T-helper 2 cell treated with Interferon-gamma antibody and Interleukin-4, amounts not matched to agents 100 ng/mL and 5 ng/mL, for 36 hours (primary cell): ENCODE results near the gene U2AF2. TPM values are rescaled to one million over a fixed set of nuclear protein-coding genes. Genes with fewer than 3 reads are reported as not detected.

Experiments used
- intact Hi-C: fragments of 100-400 bp; cut with micrococcal nuclease; formaldehyde crosslinking; loops from one replicate; pipeline ENCODE4 v1.15.1; 2023
- total RNA-seq: library from RNA; stranded (reverse); gene quantifications from 2 replicates; pipeline ENCODE4 v1.2.3, GENCODE V29; 2022

U2AF2 gene
- total RNA-seq, 1 donor from 2014 or later: 303 TPM

DNA sequence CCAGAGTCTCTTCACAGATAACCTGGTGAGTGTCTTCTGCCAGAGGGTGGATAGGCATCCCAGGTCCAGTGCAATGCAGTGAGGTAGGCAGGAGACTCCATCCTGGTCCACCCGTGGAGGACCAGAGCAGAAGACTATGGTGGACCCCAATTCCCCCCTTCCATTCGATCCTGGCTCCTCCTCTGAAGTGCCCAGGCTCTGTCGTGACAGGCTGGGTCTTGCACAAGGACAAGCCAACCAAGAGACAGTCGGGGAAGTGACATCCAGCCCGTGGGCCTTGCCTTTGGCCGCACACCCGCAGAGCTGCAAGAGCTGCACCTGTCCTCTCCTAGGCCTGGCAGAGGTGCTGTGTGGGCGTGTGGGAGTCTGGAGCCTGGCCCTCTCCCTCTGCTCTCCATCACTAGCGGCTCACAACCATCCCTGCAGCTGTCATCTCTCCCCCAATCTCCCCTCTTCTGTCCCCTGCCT, 33.6 kb upstream of the U2AF2 start:
- intact Hi-C loops: no loop called here

GRCh38 chr19:55621673-55622231, 33.1 kb upstream of the U2AF2 start:
- intact Hi-C loops: no loop called here

DNA sequence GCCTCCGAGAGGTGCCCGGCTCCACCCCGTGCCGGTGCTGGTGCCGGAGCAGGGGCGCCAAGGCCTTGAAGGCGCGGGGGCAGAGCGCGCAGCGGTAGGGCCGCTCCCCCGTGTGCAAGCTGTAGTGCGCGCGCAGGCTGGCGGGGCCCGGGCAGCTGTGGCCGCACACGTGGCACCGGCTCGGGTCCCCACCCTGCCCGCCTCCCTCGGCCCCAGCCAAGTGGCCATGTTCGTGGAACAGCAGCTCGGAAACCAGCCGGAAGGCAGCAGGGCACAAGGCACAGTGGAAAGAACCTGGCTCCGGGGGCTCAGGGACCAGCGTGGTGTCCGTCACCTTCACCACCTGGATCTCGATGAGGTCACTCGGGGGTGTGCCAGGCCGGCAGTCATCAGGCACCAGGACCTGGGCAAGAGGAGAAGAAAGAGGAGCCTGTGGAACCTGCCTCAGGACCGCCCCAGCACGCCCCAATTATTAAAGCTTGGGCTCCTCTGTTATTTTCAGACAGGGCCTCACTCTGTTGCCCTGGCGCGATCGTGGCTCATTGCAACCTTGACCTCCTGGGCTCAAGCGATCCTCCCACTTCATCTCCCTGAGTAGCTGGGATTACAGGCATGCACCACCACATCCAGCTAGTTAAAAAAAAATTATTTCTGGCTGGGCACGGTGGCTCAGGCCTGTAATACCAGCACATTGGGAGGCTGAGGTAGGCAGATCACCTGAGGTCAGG, 32.4 kb upstream of the U2AF2 start:
- intact Hi-C loops: no loop called here

DNA sequence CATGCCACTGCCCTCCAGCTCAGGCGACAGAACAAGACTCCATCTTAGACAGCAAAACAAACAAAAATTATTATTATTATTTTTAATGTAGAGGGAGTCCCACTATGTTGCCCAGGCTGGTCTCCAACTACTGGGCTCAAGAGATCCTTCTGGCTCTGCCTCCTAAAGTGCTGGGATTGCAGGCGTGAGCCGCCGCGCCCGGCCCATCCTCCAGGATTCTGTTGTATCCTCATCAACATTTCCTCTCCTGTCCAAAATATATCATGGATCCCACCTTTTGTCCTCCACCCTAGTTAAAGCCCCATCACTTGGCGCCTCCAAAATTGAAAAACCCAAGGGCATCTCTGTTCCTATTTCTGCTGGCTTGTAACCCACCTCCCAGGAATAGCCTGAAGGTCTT, 31.7 kb upstream of the U2AF2 start:
- intact Hi-C loops: no loop called here

DNA sequence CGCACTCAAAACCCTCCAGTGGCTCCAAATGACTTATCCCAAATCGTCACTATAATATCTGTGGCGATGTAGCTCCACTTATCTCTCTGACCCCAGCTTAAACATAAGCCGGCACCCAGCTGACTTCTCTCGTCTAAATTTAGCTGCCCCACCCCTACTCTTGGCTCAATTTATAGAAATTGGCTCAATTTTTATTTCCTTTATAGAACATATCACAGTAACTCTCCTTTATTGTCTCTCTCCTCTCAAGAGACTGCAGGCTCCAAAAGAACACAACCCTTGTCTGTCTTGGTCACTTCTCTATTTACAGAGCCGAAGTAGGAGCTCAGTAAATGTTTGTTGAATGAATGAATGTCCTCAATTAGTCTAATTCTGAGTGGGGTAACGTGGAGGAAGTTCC, 31.3 kb upstream of the U2AF2 start:
- intact Hi-C loops: no loop called here

GRCh38 chr19:55624109-55625003, 30.5 kb upstream of the U2AF2 start, which contains the start of gene ZNF784:
TSS of gene ZNF784 (minus strand) at chr19:55624566. CDS start at chr19:55624561, 5 bp downstream.
- intact Hi-C loops: loop anchor here (1.0 kb wide), 4 partner anchors 19 to 163 kb away; partner anchors contain the start of genes FIZ1, ISOC2, ZNF579 and ZNF865

DNA sequence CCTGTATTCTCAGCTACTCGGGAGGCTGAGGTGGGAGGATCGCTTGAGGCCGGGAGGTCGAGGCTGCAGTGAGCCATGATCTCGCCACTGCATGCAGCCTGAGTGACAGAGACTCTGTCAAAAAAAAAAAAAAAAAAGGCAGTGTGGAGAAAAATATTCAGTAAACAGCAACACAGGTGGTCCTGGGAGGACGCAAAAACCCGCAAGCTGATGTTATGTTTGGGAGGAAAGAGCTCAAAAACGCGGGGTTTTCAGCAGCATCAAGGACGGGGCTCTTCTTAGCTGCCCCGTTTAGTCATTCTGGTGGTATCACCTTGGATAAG, 29.9 kb upstream of the U2AF2 start:
- intact Hi-C loops: no loop called here

DNA sequence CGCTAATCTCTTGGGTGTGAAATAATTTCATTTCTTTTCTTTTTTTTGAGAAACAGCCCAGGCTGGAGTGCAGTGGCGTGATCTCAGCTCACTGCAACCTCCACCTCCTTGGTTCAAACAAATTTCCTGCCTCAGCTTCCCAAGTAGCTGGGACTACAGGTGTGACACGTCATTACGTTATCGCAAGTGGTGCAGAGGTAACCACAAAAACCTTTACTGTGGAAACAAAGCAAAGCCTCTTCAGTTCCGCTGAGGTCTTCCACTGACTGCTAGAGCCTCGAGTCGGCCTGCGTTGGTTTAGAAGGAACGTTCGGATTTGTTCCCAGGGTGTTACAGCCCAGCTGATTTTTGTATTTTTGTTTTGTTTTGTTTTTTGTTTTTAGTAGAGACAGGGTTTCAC, 28.5 kb upstream of the U2AF2 start:
- intact Hi-C loops: no loop called here

DNA sequence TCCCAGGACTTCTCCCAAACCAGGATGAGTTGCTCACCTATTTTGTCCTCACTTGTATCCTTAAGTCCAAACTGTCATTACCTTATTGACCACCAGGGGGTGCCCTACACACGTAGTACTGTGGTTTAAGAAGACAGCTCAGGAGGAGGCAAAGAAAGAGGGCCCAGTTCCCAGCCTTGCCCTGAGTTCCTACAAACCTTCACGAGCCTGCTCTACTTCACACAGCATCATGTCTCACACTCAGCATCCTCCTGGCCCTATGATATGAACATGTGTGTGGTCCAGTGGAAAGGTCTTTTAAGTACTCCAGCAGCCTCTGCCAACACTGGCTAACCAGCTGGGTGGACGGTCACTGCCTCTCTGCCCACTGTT, 22.4 kb upstream of the U2AF2 start:
- intact Hi-C loops: loop anchor here (1.0 to 10.0 kb wide), 3 partner anchors 22 to 248 kb away; partner anchors contain the start of genes RPL28 and TMEM238

DNA sequence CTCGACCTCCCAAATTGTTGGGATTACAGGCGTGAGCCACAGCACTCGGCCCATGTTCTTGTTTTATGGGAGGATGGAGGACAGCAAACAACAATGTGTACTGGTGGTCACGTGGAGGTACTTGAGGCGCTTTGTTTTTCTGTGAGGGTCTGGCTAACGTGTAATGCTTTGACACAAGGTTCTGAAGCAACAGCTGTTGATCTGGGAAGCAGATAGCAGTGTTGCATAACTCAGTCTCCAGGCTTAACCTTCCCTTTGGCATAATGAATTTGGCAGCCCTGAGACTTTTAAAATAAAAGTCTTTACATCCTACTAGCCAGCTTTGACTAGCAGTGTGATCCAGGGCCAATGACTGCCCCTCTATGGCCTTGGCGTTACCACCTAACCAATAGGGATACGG, 21.0 kb upstream of the U2AF2 start:
- intact Hi-C loops: loop anchor here (2.0 to 10.0 kb wide), 3 partner anchors 41 to 249 kb away; partner anchors contain the start of genes EPN1, RPL28 and TMEM238

- intact Hi-C loops: loop anchor here (1.0 to 10.0 kb wide), 3 partner anchors 8 to 251 kb away; partner anchors contain the start of genes EPN1, RPL28, TMEM238 and ZNF581
Measured at GRCh38 chr19:55635334-55635717, 19.5 kb upstream of the U2AF2 start.

DNA sequence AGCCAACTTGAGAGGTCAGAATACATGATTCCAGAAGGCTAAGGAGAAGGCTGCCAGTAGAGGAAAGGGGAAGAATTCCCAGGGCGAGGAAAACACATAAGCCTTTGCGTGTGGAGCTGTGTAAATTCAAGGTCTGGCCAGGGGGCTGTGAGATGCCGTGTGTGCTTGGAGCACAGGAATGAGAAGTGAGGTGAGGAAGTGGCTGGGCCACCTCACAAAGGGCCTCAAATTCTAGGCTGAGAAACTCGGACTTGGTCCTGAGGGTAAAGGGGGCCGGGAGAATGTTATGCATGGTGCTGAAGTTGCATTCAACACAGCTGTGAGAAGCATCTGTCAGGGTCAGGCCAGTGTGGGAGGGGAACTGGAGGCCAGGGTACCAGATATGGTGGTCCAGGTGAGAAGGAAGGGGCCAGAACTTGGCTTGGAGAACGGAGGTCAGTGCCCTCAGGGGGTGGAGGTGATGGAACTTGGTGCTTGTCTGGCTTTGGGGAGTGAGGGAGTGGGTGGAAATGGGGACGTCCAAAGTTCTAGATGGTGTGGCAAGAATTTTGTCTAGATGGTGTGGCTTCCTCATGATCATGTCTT, 18.9 kb upstream of the U2AF2 start:
- intact Hi-C loops: loop anchor here (1.0 to 10.0 kb wide), 3 partner anchors 7 to 251 kb away; partner anchors contain the start of genes EPN1, RPL28, TMEM238 and ZNF581

DNA sequence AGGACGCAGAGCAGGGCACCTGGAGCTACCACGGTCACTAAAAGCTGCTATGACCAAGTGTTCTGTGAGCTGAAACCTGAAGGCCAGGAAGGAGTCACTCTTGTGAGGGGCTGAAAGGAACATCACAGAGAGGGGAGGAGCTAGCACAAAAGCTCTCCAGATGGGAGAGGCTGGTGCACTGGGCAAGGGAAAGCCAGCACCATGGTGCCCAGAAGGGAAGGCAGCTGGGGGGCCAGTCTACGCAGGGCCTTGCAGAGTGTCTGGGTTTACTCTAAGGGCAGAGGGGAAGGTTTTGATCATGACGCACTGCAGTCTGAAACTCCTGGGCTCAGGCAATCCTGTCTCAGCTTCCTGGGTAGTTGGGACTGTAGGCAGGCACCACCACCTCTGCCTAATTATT, 18.1 kb upstream of the U2AF2 start:
- intact Hi-C loops: loop anchor here (10.0 kb wide), 1 partner anchor 252 kb away; the partner anchor contains the start of genes RPL28 and TMEM238

DNA sequence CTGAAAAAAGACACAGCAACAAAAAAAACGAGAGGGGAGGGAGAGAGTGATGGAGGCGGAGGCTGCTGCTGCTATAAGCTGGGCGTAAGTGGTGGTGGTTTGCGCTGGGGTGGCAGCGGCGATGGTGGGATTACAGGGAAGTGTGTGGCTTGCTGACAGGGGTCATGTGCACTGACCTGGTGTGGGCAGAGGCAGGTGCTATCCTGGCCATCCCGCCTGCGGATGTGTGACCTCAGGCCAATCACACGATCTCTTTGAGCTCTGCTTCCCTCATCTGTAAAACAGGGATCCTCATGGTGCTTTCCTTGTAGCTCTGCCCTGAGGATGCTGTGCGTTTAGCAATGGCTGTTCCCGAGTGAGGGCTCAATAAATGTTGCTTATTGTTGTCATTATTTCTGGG, 17.3 kb upstream of the U2AF2 start:
- intact Hi-C loops: loop anchor here (10.0 kb wide), 1 partner anchor 253 kb away; the partner anchor contains the start of genes RPL28 and TMEM238

DNA sequence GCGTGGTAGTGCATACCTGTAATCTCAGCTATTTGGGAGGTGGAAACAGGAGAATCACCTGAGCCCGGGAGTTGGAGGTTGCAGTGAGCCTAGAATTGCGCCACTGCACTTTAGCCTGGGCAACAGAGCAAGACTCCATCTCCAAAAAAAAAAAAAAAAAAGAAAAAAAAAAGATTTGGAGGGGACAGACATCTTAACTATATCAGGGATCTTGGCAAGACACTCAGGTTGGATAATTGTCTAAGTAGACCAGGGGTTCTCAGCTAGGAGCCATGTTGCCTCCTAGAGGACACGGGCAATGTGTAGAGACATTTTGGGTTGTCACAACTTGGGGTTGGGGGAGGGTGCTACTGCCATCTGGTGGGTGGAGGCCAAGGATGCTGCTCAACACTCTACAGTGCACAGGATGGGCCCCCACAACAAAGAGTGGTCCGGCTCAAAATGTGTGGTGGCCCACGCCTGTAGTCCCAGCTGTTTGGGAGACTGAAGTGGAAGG, 15.9 kb upstream of the U2AF2 start:
- intact Hi-C loops: loop anchor here (10.0 kb wide), 1 partner anchor 254 kb away; the partner anchor contains the start of genes RPL28 and TMEM238

- intact Hi-C loops: loop anchor here (5.0 kb wide), 1 partner anchor 1178 kb away; the partner anchor contains the start of gene LENG9
Measured at GRCh38 chr19:55640043-55640576, 14.7 kb upstream of the U2AF2 start.

- intact Hi-C loops: loop anchor here (5.0 kb wide), 1 partner anchor 1178 kb away; the partner anchor contains the start of gene LENG9
Measured at GRCh38 chr19:55640577-55641425, 14.0 kb upstream of the U2AF2 start, which contains the start of gene ZNF580. TSS of gene ZNF580 (plus strand) at chr19:55641002. CDS start at chr19:55642509, 1,507 bp downstream.

- intact Hi-C loops: loop anchor here (5.0 kb wide), 1 partner anchor 1179 kb away; the partner anchor contains the start of gene LENG9
Measured at GRCh38 chr19:55641426-55642152, 13.2 kb upstream of the U2AF2 start.
